Measurements from ENCODE around the gene FAM83G. TPM values are rescaled to one million over a fixed set of nuclear protein-coding genes. Genes with fewer than 3 reads are reported as not detected.

The FAM83G gene
- total RNA-seq, 1 donor from 2014 or later: 4.3 TPM

DNA sequence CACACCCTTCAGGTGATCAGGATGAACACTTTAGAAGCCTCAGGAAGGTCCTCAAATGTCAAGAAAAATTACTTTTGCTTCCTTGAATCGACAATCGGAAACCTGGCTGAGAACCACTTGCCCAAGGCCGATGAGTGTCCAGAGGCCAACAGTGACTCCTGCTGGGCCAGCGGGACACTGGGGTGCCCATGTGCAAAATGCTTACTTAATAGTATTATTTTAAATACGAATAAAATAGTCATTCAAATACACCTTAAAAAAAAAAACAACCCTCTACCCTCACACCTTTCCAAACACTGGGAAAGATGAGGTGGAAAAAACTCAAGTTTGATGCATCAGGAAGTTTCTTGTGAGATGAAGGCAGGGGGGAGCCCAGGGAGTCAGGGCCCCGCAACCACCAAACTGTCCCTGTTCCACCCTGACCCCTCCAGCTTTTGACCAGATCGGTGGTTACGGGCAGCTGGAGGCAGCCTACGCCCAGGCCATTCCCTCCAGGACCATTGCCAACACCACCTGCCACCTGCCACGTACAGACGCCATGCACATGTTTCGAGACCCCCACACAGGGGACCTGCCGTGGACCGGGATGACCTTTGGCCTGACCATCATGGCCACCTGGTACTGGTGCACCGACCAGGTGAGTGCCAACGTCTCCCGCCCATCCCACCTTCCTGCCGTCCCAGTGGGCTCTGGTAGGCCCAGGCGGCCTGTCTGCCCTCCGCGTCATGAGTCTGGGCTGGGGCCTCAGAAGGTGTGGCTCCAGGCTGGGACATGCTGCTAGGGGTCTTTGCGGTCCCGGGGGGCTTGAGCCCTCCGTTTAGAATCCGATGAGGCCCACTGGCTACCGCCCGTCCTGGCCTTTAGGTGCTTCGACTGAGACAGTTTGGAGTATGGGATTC lies 33.7 kb downstream of the FAM83G start:
- DNase-seq (ENCODE audit: low read depth): no peak

GRCh38 chr17:18968945-18969887 lies 35.3 kb downstream of the FAM83G start:
- DNase-seq (ENCODE audit: low read depth): no peak

DNA sequence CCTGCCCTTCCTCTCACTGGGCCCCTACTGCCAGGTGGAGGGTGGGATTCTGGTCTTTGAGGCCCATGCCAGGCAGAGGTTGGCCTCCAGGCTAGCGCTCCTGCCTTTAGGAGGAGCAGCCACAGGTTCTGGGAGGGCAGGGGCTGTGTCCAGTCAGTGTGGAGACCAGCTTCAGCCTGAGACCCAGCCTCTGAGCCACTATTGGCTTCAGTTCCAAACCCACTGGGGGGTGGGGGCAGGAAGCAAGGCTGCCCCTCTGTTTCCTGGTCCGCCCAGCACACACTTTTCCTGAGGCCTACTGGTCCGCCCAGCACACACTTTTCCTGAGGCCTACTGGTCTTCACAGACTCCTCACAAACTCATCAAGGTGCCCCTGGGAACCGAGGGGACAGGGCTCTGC lies 36.2 kb downstream of the FAM83G start:
- no peak for DNase-seq (ENCODE audit: low read depth)

DNA sequence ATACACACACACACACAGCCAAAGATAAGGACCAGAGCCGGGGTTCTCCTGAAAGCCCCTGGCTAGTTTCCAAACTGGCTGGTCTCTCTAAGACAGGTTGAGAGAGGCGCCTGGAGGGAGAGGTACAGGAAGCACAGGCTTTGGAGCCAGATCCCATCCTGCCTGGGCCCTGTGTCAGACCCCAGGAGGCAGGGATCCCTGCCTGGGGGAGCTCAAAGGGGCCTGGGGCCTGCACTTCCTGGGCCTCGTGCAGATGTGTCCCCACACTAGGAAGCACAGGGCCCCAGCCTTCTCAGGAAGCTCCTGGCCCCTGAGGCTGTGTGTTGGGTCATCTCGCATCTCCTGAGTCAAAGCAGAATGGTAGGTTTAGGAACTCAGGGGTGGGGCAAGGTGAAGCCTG lies 36.6 kb downstream of the FAM83G start:
- no peak for DNase-seq (ENCODE audit: low read depth)

- DNase-seq (ENCODE audit: low read depth): peak; percentile 62
Measured at GRCh38 chr17:18966831-18967624, 37.5 kb downstream of the FAM83G start.

GRCh38 chr17:18965530-18966236 lies 38.9 kb downstream of the FAM83G start:
- no peak for DNase-seq (ENCODE audit: low read depth)

GRCh38 chr17:18964550-18964949 lies 40.0 kb downstream of the FAM83G start:
- DNase-seq (ENCODE audit: low read depth): no peak

DNA sequence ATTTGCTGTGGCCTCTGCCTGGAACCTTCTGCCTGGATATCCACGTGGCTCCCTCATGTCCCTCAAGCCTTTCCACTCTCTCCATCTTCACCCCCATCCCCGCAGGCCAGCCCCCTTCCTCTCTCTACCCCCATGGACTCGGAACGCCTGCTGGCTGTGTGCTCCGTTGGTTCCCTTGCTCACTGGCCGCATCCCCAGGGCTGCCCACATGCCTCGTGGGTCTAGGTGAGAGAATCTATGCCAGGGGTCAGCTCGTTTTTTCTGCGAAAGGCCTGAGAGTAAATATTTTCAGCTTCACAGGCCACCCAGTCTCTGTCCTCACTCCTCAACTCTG lies 40.6 kb downstream of the FAM83G start:
- DNase-seq (ENCODE audit: low read depth): no peak

GRCh38 chr17:18963126-18964017 lies 41.2 kb downstream of the FAM83G start:
- DNase-seq (ENCODE audit: low read depth): no peak

GRCh38 chr17:18962494-18962815 lies 42.1 kb downstream of the FAM83G start:
- no peak for DNase-seq (ENCODE audit: low read depth)

GRCh38 chr17:18961634-18962493 lies 42.7 kb downstream of the FAM83G start:
- no peak for DNase-seq (ENCODE audit: low read depth)

DNA sequence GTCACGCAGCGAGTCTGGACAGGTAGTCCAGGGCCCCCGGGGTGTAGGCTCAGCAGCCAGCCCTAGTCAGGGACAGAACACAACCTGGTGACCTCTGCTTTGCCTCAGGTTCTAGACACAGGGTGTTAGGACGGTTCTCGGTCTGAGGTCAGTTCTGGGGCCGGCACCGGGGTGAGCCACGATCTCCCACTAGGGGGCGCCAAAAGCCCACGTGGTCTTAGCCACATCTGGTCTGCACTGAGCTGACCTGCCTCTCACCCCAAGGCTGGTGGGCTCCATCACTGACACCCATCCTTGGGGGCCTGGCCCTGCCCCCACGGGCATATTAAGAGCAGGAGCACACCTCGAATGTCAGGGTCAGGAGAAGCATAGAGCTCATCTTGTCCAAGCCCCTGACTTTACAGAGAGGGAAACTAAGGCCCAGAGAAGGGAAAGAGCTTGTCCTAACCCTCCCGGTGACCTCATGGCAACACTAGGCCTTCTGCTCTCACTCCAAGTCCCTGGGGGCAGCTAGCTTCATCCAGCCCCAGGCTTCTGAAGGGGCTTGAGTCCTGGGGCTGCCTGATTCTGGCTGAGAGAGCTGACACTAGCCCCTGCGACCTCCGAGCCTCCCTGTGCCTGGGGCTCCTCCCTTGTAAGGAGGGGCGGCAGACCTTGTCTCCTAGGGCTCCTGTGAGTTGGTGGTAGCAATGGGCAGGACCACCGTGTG lies 43.6 kb downstream of the FAM83G start:
- DNase-seq (ENCODE audit: low read depth): peak; percentile 67

GRCh38 chr17:18960241-18960665 lies 44.3 kb downstream of the FAM83G start:
- DNase-seq (ENCODE audit: low read depth): no peak

DNA sequence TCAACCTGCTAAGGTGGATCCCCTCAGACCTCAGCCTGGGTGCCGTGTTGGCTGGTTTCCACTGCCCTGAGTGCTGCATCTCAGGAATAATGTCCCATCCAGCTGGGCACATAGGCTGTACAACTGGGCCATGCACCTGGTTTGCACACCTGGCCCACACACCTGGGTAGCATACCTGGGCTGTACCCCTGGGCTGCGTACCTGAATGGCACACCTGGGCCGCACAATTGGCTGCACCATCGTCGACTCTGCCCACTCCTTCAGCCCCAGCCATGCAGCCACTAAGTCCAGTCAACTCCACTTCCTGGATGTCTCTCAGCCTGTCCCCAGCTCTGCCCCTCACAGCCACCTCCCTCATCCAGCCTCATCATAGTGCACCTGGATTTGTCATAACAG lies 44.7 kb downstream of the FAM83G start:
- no peak for DNase-seq (ENCODE audit: low read depth)

DNA sequence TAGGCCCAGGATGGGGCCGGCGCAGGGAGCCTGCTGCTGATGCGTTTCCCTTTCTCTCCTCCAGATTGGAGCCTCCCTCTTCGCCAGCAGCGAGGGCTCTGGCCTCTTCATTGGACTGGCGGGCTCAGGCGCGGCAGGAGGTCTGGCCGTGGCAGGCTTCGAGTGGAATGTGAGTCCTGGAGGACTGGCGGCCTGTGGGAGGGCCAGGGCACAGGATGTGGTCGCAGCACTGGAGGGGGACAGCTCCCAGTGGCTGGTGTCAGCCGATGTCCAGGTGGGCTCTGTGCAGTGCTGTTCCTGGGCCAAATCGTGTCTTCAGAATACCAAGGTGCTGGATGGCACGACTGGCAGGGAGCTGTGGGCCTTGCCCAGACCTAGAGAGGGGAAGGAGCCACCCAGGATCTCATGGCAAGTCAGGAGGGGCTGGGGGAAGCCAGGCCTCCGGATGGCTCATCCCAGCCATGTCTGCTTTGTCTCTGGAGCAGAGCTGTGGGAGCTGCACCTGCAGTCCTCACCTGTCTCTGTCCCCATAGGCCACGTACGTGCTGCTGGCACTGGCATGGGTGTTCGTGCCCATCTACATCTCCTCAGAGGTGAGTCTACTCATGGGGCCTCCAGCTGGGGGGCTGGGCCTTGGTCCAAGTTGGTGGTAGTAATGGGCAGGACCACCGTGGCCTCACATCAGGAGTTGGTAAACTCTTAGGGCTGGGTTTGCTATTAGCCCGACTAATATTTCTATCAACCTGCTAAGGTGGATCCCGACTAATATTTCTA lies 45.3 kb downstream of the FAM83G start:
- DNase-seq (ENCODE audit: low read depth): no peak

GRCh38 chr17:18958611-18959010 lies 46.0 kb downstream of the FAM83G start:
- no peak for DNase-seq (ENCODE audit: low read depth)

- DNase-seq (ENCODE audit: low read depth): no peak
Measured at GRCh38 chr17:18957831-18958230, 46.7 kb downstream of the FAM83G start.
